Fibroblast of lung (primary cell): ENCODE results near the gene BMERB1. TPM values are rescaled to one million over a fixed set of nuclear protein-coding genes. Genes with fewer than 3 reads are reported as not detected.

Experiments used
- DNase-seq, 2 donors: peaks; one replicate each; pipeline versions ENCODE4 v3.0.0 to v3.0.0-alpha.2; 2010; ENCODE audit warnings: low read depth in 2 of 2
- H2AFZ ChIP-seq: 2 replicates; pipeline ENCODE4 v1.5.1; 2012; ENCODE audit warnings: low read length, control low read depth, inconsistent platforms
- H3K27ac ChIP-seq: 2 replicates; pipeline ENCODE4 v1.5.1; 2011; ENCODE audit warnings: low read length, control low read depth; ENCODE audit not compliant: insufficient read depth
- H3K27me3 ChIP-seq: 2 replicates; pipeline ENCODE4 v1.5.1; 2011; ENCODE audit warnings: mild to moderate bottlenecking, low read length; ENCODE audit not compliant: control insufficient read depth, insufficient read depth
- H3K36me3 ChIP-seq: 2 replicates; pipeline ENCODE4 v1.5.1; 2011; ENCODE audit warnings: low read length; ENCODE audit not compliant: control insufficient read depth, insufficient read depth
- H3K4me1 ChIP-seq: 2 replicates; pipeline ENCODE4 v1.5.1; 2011; ENCODE audit warnings: low read length; ENCODE audit not compliant: control insufficient read depth, insufficient read depth; ENCODE audit errors: extremely low read depth
- H3K4me2 ChIP-seq: 2 replicates; pipeline ENCODE4 v1.5.1; 2011; ENCODE audit warnings: low read length, control low read depth; ENCODE audit not compliant: insufficient read depth; ENCODE audit errors: extremely low read depth
- H3K4me3 ChIP-seq, 4 experiments: fragments of 200-600 bp in 1 of 4; sonication (generic) in 1 of 4; replicated peaks in 1 of 4; 2 replicates each; pipeline ENCODE4 v1.5.1; 2011 to 2016; ENCODE audit warnings: low read length in 4 of 4, low read depth in 3 of 4, mild to moderate bottlenecking in 3 of 4, control low read depth in 2 of 4, inconsistent platforms in 1 of 4, mixed read lengths in 1 of 4; ENCODE audit not compliant: insufficient read depth in 1 of 4; ENCODE audit errors: control extremely low read depth in 1 of 4
- H3K79me2 ChIP-seq: 2 replicates; pipeline ENCODE4 v1.5.1; 2012; ENCODE audit warnings: mild to moderate bottlenecking, low read length, inconsistent platforms; ENCODE audit not compliant: control insufficient read depth, insufficient read depth
- H3K9ac ChIP-seq: 2 replicates; pipeline ENCODE4 v1.5.1; 2011; ENCODE audit warnings: mild to moderate bottlenecking, low read length, control low read depth; ENCODE audit not compliant: insufficient read depth
- H3K9me3 ChIP-seq: 2 replicates; pipeline ENCODE4 v1.5.1; 2012; ENCODE audit warnings: low read depth, low read length; ENCODE audit not compliant: control insufficient read depth, insufficient read depth
- H4K20me1 ChIP-seq: 2 replicates; pipeline ENCODE4 v1.5.1; 2011; ENCODE audit warnings: low read length; ENCODE audit not compliant: control insufficient read depth, insufficient read depth; ENCODE audit errors: extremely low read depth
- CTCF ChIP-seq, 2 donors: IDR thresholded peaks in 1 of 2; conservative IDR thresholded peaks in 1 of 2; 1 replicate in 1 of 2; 2 replicates in 1 of 2; pipeline ENCODE4 v1.5.1; 2011 to 2012; ENCODE audit warnings: low read length in 2 of 2, control low read depth in 1 of 2, inconsistent platforms in 1 of 2, low read depth in 1 of 2, mild to moderate bottlenecking in 1 of 2
- EZH2 ChIP-seq: IDR thresholded peaks from 2 replicates; pipeline ENCODE4 v1.5.1; 2012; ENCODE audit warnings: low read length, control low read depth, mild to moderate bottlenecking; ENCODE audit errors: missing control alignments
- polyA plus RNA-seq, 2 donors: library from polyadenylated mRNA; depleted of rRNA in 1 of 2; stranded (reverse) in 1 of 2; unstranded in 1 of 2; fragments of >200 nt; gene quantifications; 2 replicates each; pipeline ENCODE4 v1.2.1, GENCODE V29; 2011 to 2012; ENCODE audit warnings: missing spikeins in 1 of 2
- total RNA-seq: library from RNA; depleted of rRNA; stranded (reverse); fragments of >200 nt; gene quantifications from 2 replicates; pipeline ENCODE4 v1.2.1, GENCODE V29; 2014

BMERB1 gene
- total and polyA plus RNA-seq, 2 donors (not counting 1 experiment from before 2014, with no cell fraction given), result 39.1 to 46.0 TPM

GRCh38 chr16:15498427-15499175, 64.2 kb downstream of the BMERB1 start:
- peak; percentile 52 to 62 for DNase-seq
- no peaks in the 10 kb centered on the region for H3K27me3 ChIP-seq
- no peak overlapping the region for H3K4me3 ChIP-seq
- H3K9ac ChIP-seq, result no peak overlapping the region
- no peaks in the 10 kb centered on the region for H4K20me1 ChIP-seq
- no peak overlapping the region for H3K4me2 ChIP-seq
- peaks cover 16% of the 10 kb centered on the region for H3K4me1 ChIP-seq
- H3K9me3 ChIP-seq, result no peaks in the 10 kb centered on the region
- no peak overlapping the region for H2AFZ ChIP-seq
- no peak overlapping the region for H3K27ac ChIP-seq
- TF ChIP-seq CTCF (conservative IDR thresholded peaks at IDR 0.05 in 1 of 2, IDR thresholded peaks at IDR 0.05 in 1 of 2; ENCODE audit: low read depth in 1 of 2, low read length in 2 of 2), result no peak
- no peak for TF ChIP-seq EZH2
- H3K36me3 ChIP-seq, result no peaks in the 10 kb centered on the region
- H3K79me2 ChIP-seq, result peaks cover 7% of the 10 kb centered on the region

DNA sequence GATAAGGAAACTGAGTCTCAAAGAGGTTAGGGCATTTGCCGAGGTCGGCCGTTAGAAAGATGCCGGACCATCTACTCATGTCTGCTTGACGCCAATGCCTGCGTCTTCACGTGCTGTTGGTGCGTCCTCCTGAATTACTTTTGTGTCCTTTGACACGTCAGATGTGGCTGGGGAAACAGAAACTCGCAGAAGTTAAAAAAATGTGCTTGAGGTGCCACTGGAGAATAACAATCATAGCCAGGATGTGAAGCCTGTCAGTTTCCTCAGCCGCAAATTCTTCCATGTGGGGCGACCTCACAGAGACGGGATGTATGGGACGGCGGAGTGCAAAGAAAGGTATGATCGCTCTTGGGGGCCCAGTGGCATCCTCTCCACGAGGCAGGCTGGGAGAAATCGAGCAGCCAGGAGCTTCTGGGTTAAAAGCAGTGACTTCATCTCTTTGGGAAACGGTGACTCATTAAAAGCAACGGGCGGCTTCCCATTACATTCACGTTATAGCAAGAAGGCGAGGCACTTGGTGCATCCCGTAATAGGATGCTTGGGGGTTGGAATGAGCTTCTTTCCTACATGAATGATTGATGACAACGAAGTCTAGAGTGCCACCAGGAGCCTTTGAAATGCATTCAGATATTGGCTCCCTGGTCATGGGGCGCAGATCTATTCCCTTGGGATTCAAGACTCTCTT, 67.8 kb downstream of the BMERB1 start:
- no peaks in the 10 kb centered on the region for H3K27me3 ChIP-seq
- H3K4me1 ChIP-seq, result peaks cover 13% of the 10 kb centered on the region
- DNase-seq, result peak; percentile 91 to 97
- no peak overlapping the region for H2AFZ ChIP-seq
- H3K27ac ChIP-seq, result peak overlapping the region; percentile 53
- no peak overlapping the region for H3K4me3 ChIP-seq
- no peak for TF ChIP-seq EZH2
- TF ChIP-seq CTCF (conservative IDR thresholded peaks at IDR 0.05 in 1 of 2, IDR thresholded peaks at IDR 0.05 in 1 of 2; ENCODE audit: low read depth in 1 of 2, low read length in 2 of 2), result no peak
- no peaks in the 10 kb centered on the region for H4K20me1 ChIP-seq
- H3K4me2 ChIP-seq, result peak overlapping the region; percentile 35
- H3K9ac ChIP-seq, result no peak overlapping the region
- no peaks in the 10 kb centered on the region for H3K36me3 ChIP-seq
- no peaks in the 10 kb centered on the region for H3K9me3 ChIP-seq
- no peaks in the 10 kb centered on the region for H3K79me2 ChIP-seq

- no peaks in the 10 kb centered on the region for H3K79me2 ChIP-seq
- no peaks in the 10 kb centered on the region for H3K9me3 ChIP-seq
- H3K27ac ChIP-seq, result no peak overlapping the region
- no peaks in the 10 kb centered on the region for H3K36me3 ChIP-seq
- no peaks in the 10 kb centered on the region for H3K27me3 ChIP-seq
- TF ChIP-seq EZH2, result no peak
- no peak for TF ChIP-seq CTCF (conservative IDR thresholded peaks at IDR 0.05 in 1 of 2, IDR thresholded peaks at IDR 0.05 in 1 of 2; ENCODE audit: low read depth in 1 of 2, low read length in 2 of 2)
- H3K4me2 ChIP-seq, result no peak overlapping the region
- no peak overlapping the region for H3K9ac ChIP-seq
- no peak for DNase-seq
- no peak overlapping the region for H3K4me3 ChIP-seq
- H3K4me1 ChIP-seq, result peaks cover 19% of the 10 kb centered on the region
- no peak overlapping the region for H2AFZ ChIP-seq
- H4K20me1 ChIP-seq, result no peaks in the 10 kb centered on the region
Observed at GRCh38 chr16:15506441-15506840, 72.1 kb downstream of the BMERB1 start.
